Measurements from ENCODE around the gene RBL1. TPM values are rescaled to one million over a fixed set of nuclear protein-coding genes. Genes with fewer than 3 reads are reported as not detected.

RBL1 gene, protein sequence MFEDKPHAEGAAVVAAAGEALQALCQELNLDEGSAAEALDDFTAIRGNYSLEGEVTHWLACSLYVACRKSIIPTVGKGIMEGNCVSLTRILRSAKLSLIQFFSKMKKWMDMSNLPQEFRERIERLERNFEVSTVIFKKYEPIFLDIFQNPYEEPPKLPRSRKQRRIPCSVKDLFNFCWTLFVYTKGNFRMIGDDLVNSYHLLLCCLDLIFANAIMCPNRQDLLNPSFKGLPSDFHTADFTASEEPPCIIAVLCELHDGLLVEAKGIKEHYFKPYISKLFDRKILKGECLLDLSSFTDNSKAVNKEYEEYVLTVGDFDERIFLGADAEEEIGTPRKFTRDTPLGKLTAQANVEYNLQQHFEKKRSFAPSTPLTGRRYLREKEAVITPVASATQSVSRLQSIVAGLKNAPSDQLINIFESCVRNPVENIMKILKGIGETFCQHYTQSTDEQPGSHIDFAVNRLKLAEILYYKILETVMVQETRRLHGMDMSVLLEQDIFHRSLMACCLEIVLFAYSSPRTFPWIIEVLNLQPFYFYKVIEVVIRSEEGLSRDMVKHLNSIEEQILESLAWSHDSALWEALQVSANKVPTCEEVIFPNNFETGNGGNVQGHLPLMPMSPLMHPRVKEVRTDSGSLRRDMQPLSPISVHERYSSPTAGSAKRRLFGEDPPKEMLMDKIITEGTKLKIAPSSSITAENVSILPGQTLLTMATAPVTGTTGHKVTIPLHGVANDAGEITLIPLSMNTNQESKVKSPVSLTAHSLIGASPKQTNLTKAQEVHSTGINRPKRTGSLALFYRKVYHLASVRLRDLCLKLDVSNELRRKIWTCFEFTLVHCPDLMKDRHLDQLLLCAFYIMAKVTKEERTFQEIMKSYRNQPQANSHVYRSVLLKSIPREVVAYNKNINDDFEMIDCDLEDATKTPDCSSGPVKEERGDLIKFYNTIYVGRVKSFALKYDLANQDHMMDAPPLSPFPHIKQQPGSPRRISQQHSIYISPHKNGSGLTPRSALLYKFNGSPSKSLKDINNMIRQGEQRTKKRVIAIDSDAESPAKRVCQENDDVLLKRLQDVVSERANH
- 10 to 100 TPM in 1 of 2 donors, 1 to 10 TPM in 1; 6.9 to 17.6 TPM for total RNA-seq

DNA sequence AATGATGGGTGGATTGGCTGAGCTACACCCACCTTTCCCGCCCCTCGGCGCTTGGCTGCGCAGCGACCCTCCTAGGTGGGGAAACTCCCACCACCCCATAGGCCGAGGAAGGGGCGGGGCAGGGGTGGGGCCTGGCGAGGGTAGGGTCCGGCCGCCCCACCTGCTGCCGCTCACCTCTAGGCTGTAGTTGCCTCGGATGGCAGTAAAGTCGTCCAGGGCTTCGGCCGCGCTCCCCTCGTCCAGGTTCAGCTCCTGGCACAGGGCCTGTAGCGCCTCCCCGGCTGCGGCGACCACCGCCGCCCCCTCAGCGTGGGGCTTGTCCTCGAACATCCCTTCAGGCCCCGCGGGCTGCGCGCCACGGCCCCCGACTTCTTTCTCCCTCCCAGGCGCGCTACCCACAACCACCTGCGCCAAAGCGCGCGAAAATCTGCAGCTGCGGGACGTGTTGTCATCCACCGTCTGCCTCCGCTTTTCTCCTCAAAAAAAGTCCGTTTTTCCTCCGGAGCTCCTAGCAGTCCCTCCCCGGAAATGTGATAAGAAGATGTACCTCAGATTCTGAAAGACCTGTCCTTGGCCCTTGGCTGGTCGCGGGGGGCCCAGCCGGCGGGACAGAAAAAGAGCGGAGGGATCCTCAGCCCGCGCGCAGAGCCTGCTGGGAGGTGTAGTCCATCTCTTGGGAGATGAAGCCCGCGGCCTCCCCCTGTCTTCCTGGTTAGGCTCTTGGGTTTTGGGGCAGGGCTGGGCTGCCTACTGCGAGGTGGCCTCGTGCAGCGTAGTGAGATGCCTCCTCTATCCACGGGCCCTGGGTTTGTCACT lies at the start of gene RBL1:
RBL1 (minus strand) TSS at position 399 of the 816 bp plus-strand sequence; CDS start at position 330, 69 bp downstream.
- peak within 1 kb of the TSS; percentile 38 for H3K27ac ChIP-seq
- peak; percentile 92 for DNase-seq
- no peaks in the 10 kb centered on the region for H3K9me3 ChIP-seq
- no peaks in the 10 kb centered on the region for H3K36me3 ChIP-seq
- H3K9ac ChIP-seq (ENCODE audit: low read depth in 2 of 2, low read length in 2 of 2), result peak within 1 kb of the TSS; percentile 78
- H3K27me3 ChIP-seq, result no peaks in the 10 kb centered on the region
- TF ChIP-seq, protein P1, sequence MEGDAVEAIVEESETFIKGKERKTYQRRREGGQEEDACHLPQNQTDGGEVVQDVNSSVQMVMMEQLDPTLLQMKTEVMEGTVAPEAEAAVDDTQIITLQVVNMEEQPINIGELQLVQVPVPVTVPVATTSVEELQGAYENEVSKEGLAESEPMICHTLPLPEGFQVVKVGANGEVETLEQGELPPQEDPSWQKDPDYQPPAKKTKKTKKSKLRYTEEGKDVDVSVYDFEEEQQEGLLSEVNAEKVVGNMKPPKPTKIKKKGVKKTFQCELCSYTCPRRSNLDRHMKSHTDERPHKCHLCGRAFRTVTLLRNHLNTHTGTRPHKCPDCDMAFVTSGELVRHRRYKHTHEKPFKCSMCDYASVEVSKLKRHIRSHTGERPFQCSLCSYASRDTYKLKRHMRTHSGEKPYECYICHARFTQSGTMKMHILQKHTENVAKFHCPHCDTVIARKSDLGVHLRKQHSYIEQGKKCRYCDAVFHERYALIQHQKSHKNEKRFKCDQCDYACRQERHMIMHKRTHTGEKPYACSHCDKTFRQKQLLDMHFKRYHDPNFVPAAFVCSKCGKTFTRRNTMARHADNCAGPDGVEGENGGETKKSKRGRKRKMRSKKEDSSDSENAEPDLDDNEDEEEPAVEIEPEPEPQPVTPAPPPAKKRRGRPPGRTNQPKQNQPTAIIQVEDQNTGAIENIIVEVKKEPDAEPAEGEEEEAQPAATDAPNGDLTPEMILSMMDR (IDR thresholded peaks at IDR 0.05), result no peak
- peaks cover 7% of the 10 kb centered on the region for H3K4me1 ChIP-seq
- peak within 1 kb of the TSS; percentile 86 for H3K4me3 ChIP-seq
- intact Hi-C loops (cut with DNase I), result loop anchor here (10.0 kb wide), 1 partner anchor 89 kb away; no protein-coding TSS in a partner anchor

DNA sequence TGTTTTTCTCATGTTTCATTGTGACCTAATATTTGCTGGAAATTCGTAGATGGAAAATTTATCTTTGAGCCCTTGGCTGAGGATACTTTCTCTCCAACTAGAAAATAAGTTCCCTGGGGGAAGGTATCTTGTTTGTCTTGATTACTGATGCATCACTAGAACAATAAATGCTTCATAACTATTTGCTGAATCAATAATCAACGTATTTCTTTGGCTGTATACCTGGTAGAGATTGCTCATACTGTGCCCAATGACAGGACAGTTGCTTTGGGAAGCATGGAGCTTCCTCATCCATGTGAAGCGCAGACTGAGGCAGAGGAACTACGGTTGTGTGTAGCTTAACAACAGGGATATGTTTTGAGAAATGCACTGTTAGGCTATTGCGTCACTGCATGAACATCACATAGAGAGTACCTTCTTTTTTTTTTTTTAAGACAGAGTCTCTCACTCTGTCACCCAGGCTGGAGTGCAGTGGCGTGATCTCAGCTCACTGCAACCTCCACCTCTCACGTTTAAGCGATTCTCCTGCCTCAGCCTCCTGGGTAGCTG lies 49.1 kb upstream of the RBL1 start:
- TF ChIP-seq, protein P1 (IDR thresholded peaks at IDR 0.05), result no peak
- Histone ChIP-seq H3K27me3 (no peaks in the 10 kb centered on the region), H3K9ac (ENCODE audit: low read depth in 2 of 2, low read length in 2 of 2) (no peak overlapping the region), H3K4me3 (no peak overlapping the region), H3K36me3 (no peaks in the 10 kb centered on the region), H3K27ac (no peak overlapping the region), H3K4me1 (no peaks in the 10 kb centered on the region), H3K9me3 (no peaks in the 10 kb centered on the region)
- no peak for DNase-seq
- intact Hi-C loops (cut with DNase I), result no loop called here

DNA sequence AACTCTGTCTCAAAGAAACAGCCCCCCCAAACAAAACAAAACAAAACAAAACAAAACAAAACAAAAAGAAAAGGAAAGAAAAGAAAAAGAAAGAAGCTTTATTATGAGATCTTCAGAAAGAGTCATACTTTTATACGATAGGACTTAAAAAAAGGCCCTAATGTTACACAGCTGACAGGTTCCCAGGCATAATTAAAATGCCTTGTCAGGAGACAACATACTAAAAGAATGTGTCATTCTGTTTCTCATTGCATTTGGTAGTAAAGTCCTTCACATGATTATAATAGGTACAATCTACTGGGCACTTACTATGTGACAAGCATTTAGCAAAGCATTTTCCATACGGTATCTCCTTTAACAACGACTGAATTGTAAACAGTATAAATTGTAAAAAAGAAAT lies 46.9 kb upstream of the RBL1 start:
- Histone ChIP-seq H3K4me3 (no peak overlapping the region), H3K27me3 (no peaks in the 10 kb centered on the region), H3K4me1 (no peaks in the 10 kb centered on the region), H3K36me3 (no peaks in the 10 kb centered on the region), H3K9me3 (no peaks in the 10 kb centered on the region), H3K27ac (no peak overlapping the region), H3K9ac (ENCODE audit: low read depth in 2 of 2, low read length in 2 of 2) (no peak overlapping the region)
- no peak for DNase-seq
- intact Hi-C loops (cut with DNase I), result no loop called here
- TF ChIP-seq, protein P1 (IDR thresholded peaks at IDR 0.05), result no peak

DNA sequence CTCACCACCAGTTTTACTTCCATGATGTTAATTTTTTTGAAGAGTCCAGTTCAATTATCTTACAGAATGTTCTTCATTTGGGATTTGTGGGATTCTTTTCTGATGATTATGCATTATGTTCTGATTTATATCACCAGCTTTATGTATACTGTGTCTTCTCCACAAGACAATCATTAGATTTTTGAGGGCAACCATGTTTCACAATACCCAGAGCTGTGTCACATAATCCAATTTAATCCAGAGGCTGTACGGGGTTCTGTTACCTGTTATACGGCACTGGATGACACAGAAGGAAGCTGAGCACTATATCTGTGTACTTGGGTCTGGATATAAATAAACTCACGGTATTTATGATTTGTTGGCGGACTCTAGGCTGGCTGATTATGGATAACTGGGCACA lies 41.8 kb upstream of the RBL1 start:
- TF ChIP-seq, protein P1 (IDR thresholded peaks at IDR 0.05), result no peak
- Histone ChIP-seq H3K4me1 (no peaks in the 10 kb centered on the region), H3K9me3 (no peaks in the 10 kb centered on the region), H3K27me3 (no peaks in the 10 kb centered on the region), H3K36me3 (no peaks in the 10 kb centered on the region), H3K9ac (ENCODE audit: low read depth in 2 of 2, low read length in 2 of 2) (no peak overlapping the region), H3K4me3 (no peak overlapping the region), H3K27ac (no peak overlapping the region)
- intact Hi-C loops (cut with DNase I), result no loop called here
- DNase-seq, result no peak
